SK-N-SH (cell line): ENCODE measurements around the gene ATP2B2. TPM values are rescaled to one million over a fixed set of nuclear protein-coding genes. Genes with fewer than 3 reads are reported as not detected.

Source experiments
- CTCF ChIA-PET: fragments of 300-600, 350-600 bp; formaldehyde crosslinking; extraction: SDS; loops from one replicate; lab custom pipeline; 2021; lab: Yijun Ruan, JAX
- POLR2A ChIA-PET: fragments of 350-600 bp; sonication (Branson Sonifier 250); formaldehyde crosslinking; extraction: SDS; loops from one replicate; lab custom pipeline; 2020; ENCODE audit warnings: antibody characterized with exemption, inconsistent platforms; lab: Yijun Ruan, JAX
- DNase-seq: peaks from one replicate; pipeline ENCODE4 v3.0.0; 2012
- H2AFZ ChIP-seq: fragments of 200-600 bp; sonication (generic); 2 replicates; pipeline ENCODE4 v1.8.1; 2016; ENCODE audit warnings: antibody characterized with exemption, mild to moderate bottlenecking, low read depth
- H3F3A ChIP-seq: fragments of 200-600 bp; sonication (generic); replicated peaks from 2 replicates; pipeline ENCODE3; 2016; ENCODE audit warnings: antibody characterized with exemption, mild to moderate bottlenecking; ENCODE audit not compliant: insufficient read depth
- H3K27ac ChIP-seq, 2 experiments: fragments of 200-500 bp in 1 of 2; fragments of 200-600 bp in 1 of 2; sonication (Bioruptor generic) in 1 of 2; sonication (generic), shearing (Covaris generic) in 1 of 2; 2 replicates each; pipeline versions ENCODE4 v1.5.1 to v1.6.1; 2014 to 2016; ENCODE audit warnings: low read depth in 2 of 2, inconsistent platforms in 1 of 2, low read length in 1 of 2, mild to moderate bottlenecking in 1 of 2, mixed read lengths in 1 of 2
- H3K27me3 ChIP-seq: fragments of 200-600 bp; sonication (generic), shearing (Covaris generic); 2 replicates; pipeline ENCODE4 v1.6.1; 2016; ENCODE audit warnings: mixed run types; ENCODE audit not compliant: insufficient read depth
- H3K36me3 ChIP-seq, 2 experiments: fragments of 200-500 bp in 1 of 2; fragments of 200-600 bp in 1 of 2; sonication (Bioruptor generic) in 1 of 2; sonication (generic) in 1 of 2; replicated peaks in 1 of 2; 2 replicates each; pipeline versions ENCODE3 to v1.5.1; 2014 to 2016; ENCODE audit warnings: low read length in 1 of 2, mild to moderate bottlenecking in 1 of 2; ENCODE audit not compliant: insufficient read depth in 2 of 2, control insufficient read depth in 1 of 2
- H3K4me1 ChIP-seq, 2 experiments: fragments of 200-500 bp in 1 of 2; fragments of 200-600 bp in 1 of 2; sonication (Bioruptor generic) in 1 of 2; sonication (generic), shearing (Covaris generic) in 1 of 2; 2 replicates each; pipeline versions ENCODE4 v1.5.1 to v1.6.1; 2014 to 2016; ENCODE audit warnings: low read depth in 1 of 2, low read length in 1 of 2, mixed run types in 1 of 2; ENCODE audit not compliant: insufficient read depth in 2 of 2, control insufficient read depth in 1 of 2
- H3K4me2 ChIP-seq: fragments of 200-600 bp; sonication (generic), shearing (Covaris generic); 2 replicates; pipeline ENCODE4 v1.6.1; 2017; ENCODE audit warnings: mixed run types
- H3K4me3 ChIP-seq, 2 experiments: fragments of 200-500 bp in 1 of 2; fragments of 200-600 bp in 1 of 2; sonication (Bioruptor generic) in 1 of 2; sonication (generic), shearing (Covaris generic) in 1 of 2; 2 replicates each; pipeline versions ENCODE4 v1.5.1 to v1.8.1; 2014 to 2016; ENCODE audit warnings: low read depth in 2 of 2, inconsistent platforms in 1 of 2, low read length in 1 of 2, mild to moderate bottlenecking in 1 of 2, mixed read lengths in 1 of 2, moderate library complexity in 1 of 2
- H3K79me2 ChIP-seq: fragments of 200-600 bp; sonication (generic); 2 replicates; pipeline ENCODE4 v1.8.1; 2017; ENCODE audit warnings: mild to moderate bottlenecking; ENCODE audit not compliant: insufficient read depth
- H3K9ac ChIP-seq: fragments of 200-600 bp; sonication (generic); 2 replicates; pipeline ENCODE4 v1.6.1; 2017; ENCODE audit warnings: mixed run types
- H3K9me2 ChIP-seq: fragments of 200-600 bp; sonication (generic); 2 replicates; pipeline ENCODE4 v1.6.1; 2017; ENCODE audit warnings: mixed run types
- H3K9me3 ChIP-seq: fragments of 200-600 bp; sonication (generic); 2 replicates; pipeline ENCODE4 v1.6.1; 2017; ENCODE audit warnings: mixed run types, mild to moderate bottlenecking, moderate library complexity
- H4K20me1 ChIP-seq: fragments of 200-600 bp; sonication (generic); 2 replicates; pipeline ENCODE4 v1.6.1; 2017; ENCODE audit warnings: mild to moderate bottlenecking, mixed run types; ENCODE audit not compliant: insufficient read depth
- EP300 ChIP-seq, 2 experiments: IDR thresholded peaks; 2 replicates each; pipeline versions ENCODE4 v1.4.0 to v1.6.1; 2012; ENCODE audit warnings: borderline replicate concordance in 1 of 2, low read depth in 1 of 2, low read length in 1 of 2
- FOXJ3 ChIP-seq: sonication (generic); formaldehyde crosslinking; IDR thresholded peaks from 2 replicates; pipeline ENCODE4 v1.5.1; 2020; ENCODE audit warnings: mild to moderate bottlenecking, missing genetic modification reagents
- GATA2 ChIP-seq: sonication (generic); formaldehyde crosslinking; IDR thresholded peaks from 2 replicates; pipeline ENCODE4 v1.5.0; 2020; ENCODE audit warnings: mild to moderate bottlenecking, missing genetic modification reagents
- IRF3 ChIP-seq: fragments of 150-350 bp; IDR thresholded peaks from 2 replicates; pipeline ENCODE4 v1.6.1; 2016; ENCODE audit warnings: mild to moderate bottlenecking, low read depth, low read length
- JUND ChIP-seq: IDR thresholded peaks from 2 replicates; pipeline ENCODE4 v1.4.0; 2012
- MEF2A ChIP-seq: IDR thresholded peaks from 2 replicates; pipeline ENCODE4 v1.4.0; 2012; ENCODE audit warnings: low read depth, borderline replicate concordance
- NFIC ChIP-seq: IDR thresholded peaks from 2 replicates; pipeline ENCODE4 v1.4.0; 2012; ENCODE audit warnings: borderline replicate concordance
- RAD21 ChIP-seq: IDR thresholded peaks from 2 replicates; pipeline ENCODE4 v1.6.1; 2012; ENCODE audit warnings: mild to moderate bottlenecking, low read length
- RFX5 ChIP-seq: IDR thresholded peaks from 2 replicates; pipeline ENCODE4 v1.6.1; 2012; ENCODE audit warnings: mild to moderate bottlenecking, improper control_type of control experiment, low read length
- RXRA ChIP-seq: IDR thresholded peaks from 2 replicates; pipeline ENCODE4 v1.4.0; 2012; ENCODE audit warnings: low read depth, mild to moderate bottlenecking, borderline replicate concordance
- TCF12 ChIP-seq: IDR thresholded peaks from 2 replicates; pipeline ENCODE4 v1.4.0; 2012
- USF1 ChIP-seq: IDR thresholded peaks from 2 replicates; pipeline ENCODE4 v1.4.0; 2012; ENCODE audit warnings: low read depth, borderline replicate concordance
- USF2 ChIP-seq: fragments of 150-350 bp; IDR thresholded peaks from 2 replicates; pipeline ENCODE4 v1.6.1; 2017; ENCODE audit warnings: antibody characterized with exemption, low read length, low read depth, borderline replicate concordance
- WGBS: methylation state at CpG from one replicate; pipeline ENCODE4 v1.1.6; 2017; ENCODE audit warnings: low lambda C conversion rate; 5-methylcytosine and 5-hydroxymethylcytosine counted together
- polyA plus RNA-seq, 3 experiments: library from polyadenylated mRNA; depleted of rRNA; stranded (reverse); fragments of >200 nt; gene quantifications; 2 replicates each; pipeline ENCODE4 v1.2.3, GENCODE V29; 2012

The ATP2B2 gene
- polyA plus RNA-seq, 1 of the 3 experiments (the other 2 are of a cell fraction), result 0.15 TPM

- 70% methylated on average over 8 of the region's 9 CpGs for WGBS
- ChIA-PET CTCF (interaction anchor here (0.7 kb wide), 1 partner anchor 199 kb away, joined by 3 read pairs; no protein-coding TSS in a partner anchor), POLR2A (no interaction called here)
- DNase-seq, result no peak
- no peak overlapping the region for H3K27ac ChIP-seq
- H3K4me1 ChIP-seq, result peaks cover 0 to 14% of the 10 kb centered on the region in 2 experiments; a peak in 1 of 4 replicates
- H4K20me1 ChIP-seq, result no peaks in the 10 kb centered on the region
- TF ChIP-seq RAD21, result no peak
- H3K9me3 ChIP-seq, result no peaks in the 10 kb centered on the region
- no peak overlapping the region for H3K9ac ChIP-seq
- H3F3A ChIP-seq, result no peaks in the 10 kb centered on the region
- 0 out of 2 replicates have a peak, but pooled peaks cover 8% of the 10 kb centered on the region for H3K27me3 ChIP-seq
- H3K4me2 ChIP-seq, result no peak overlapping the region
- H3K36me3 ChIP-seq, result no peaks in the 10 kb centered on the region
- H2AFZ ChIP-seq, result no peak overlapping the region
- no peaks in the 10 kb centered on the region for H3K79me2 ChIP-seq
- H3K9me2 ChIP-seq, result no peaks in the 10 kb centered on the region
- H3K4me3 ChIP-seq, result no peak overlapping the region
These were observed 1.9 kb upstream of the ATP2B2 start for GRCh38 chr3:10507331-10507730.

- WGBS, result 81% methylated on average over 11 of the region's 14 CpGs
- Histone ChIP-seq H3K4me3 (no peak overlapping the region), H3F3A (no peaks in the 10 kb centered on the region), H3K9me3 (no peaks in the 10 kb centered on the region), H3K4me1 (peaks cover 0 to 14% of the 10 kb centered on the region in 2 experiments; a peak in 1 of 4 replicates), H3K27me3 (0 out of 2 replicates have a peak, but pooled peaks cover 8% of the 10 kb centered on the region), H3K4me2 (no peak overlapping the region), H3K9ac (no peak overlapping the region), H3K9me2 (no peaks in the 10 kb centered on the region), H3K36me3 (no peaks in the 10 kb centered on the region)
- DNase-seq, result no peak
- TF ChIP-seq USF2 (no peak), TCF12 (no peak), RAD21 (no peak), EP300 (IDR thresholded peaks at IDR 0.05; ENCODE audit: borderline replicate concordance in 1 of 2, low read depth in 1 of 2, low read length in 1 of 2) (no peak), IRF3 (no peak), MEF2A (no peak), RFX5 (no peak), NFIC (no peak), RXRA (no peak), GATA2 (CRISPR knock-in tag) (no peak), USF1 (no peak), JUND (no peak), FOXJ3 (CRISPR knock-in tag) (no peak)
- TF ChIP-seq, all 33 proteins: peak for 0
- Histone ChIP-seq H3K79me2 (no peaks in the 10 kb centered on the region), H3K27ac (no peak overlapping the region), H4K20me1 (no peaks in the 10 kb centered on the region), H2AFZ (no peak overlapping the region)
- CTCF ChIA-PET, result interaction anchor here (0.7 to 1.2 kb wide), 2 partner anchors 162 to 200 kb away, joined by 3 read pairs; no protein-coding TSS in a partner anchor
- POLR2A ChIA-PET, result no interaction called here
These were observed 1.3 kb upstream of the ATP2B2 start for GRCh38 chr3:10506696-10507095.
